Endothelial cell of umbilical vein (primary cell): ENCODE results near the gene DOCK7.

Source experiments
- EZH2 ChIP-seq: IDR thresholded peaks from 2 replicates; pipeline ENCODE4 v1.6.1; 2012; ENCODE audit warnings: borderline replicate concordance, low read depth, mild to moderate bottlenecking, moderate library complexity, low read length, inconsistent platforms; ENCODE audit not compliant: severe bottlenecking
- FOS ChIP-seq: IDR thresholded peaks from 2 replicates; pipeline ENCODE4 v1.6.1; 2011; ENCODE audit warnings: mild to moderate bottlenecking, low read length, moderate library complexity, borderline replicate concordance; ENCODE audit not compliant: insufficient read depth
- POLR2A ChIP-seq: IDR thresholded peaks from 2 replicates; pipeline ENCODE4 v1.6.1; 2012; ENCODE audit warnings: low read depth, mild to moderate bottlenecking, control low read depth, low read length
- POLR2AphosphoS5 ChIP-seq: IDR thresholded peaks from 2 replicates; pipeline ENCODE4 v1.6.1; 2012; ENCODE audit warnings: low read depth, mild to moderate bottlenecking, control low read depth, low read length, moderate library complexity; ENCODE audit not compliant: insufficient read depth
- TF ChIP-seq, protein P1 (sequence below), 2 donors: IDR thresholded peaks; 1 replicate in 1 of 2; 2 replicates in 1 of 2; pipeline ENCODE4 v1.5.1; 2011; ENCODE audit warnings: low read length in 2 of 2, mild to moderate bottlenecking in 2 of 2, moderate library complexity in 2 of 2, control low read depth in 1 of 2, inconsistent platforms in 1 of 2, low read depth in 1 of 2; ENCODE audit not compliant: insufficient read depth in 1 of 2; ENCODE audit errors: extremely low read depth in 1 of 2

DNA sequence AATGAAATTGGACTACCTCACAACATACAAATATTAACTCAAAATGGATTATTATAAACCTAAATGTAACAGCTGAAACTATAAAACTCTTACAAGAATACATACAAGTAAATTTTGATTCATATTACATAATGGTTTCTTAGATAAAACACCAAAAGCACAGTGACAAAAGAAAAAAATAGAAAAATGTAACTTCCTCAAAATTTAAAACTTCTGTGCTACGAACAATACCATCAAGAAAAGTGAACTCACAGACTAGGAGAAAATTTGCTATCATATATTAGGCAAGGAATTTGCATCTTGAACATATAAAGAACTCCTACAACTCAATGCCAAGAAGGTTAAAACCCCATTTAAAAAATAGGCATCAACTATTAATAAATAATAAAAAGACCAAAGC is 59.7 kb downstream of the DOCK7 start:
- TF ChIP-seq, protein P1, sequence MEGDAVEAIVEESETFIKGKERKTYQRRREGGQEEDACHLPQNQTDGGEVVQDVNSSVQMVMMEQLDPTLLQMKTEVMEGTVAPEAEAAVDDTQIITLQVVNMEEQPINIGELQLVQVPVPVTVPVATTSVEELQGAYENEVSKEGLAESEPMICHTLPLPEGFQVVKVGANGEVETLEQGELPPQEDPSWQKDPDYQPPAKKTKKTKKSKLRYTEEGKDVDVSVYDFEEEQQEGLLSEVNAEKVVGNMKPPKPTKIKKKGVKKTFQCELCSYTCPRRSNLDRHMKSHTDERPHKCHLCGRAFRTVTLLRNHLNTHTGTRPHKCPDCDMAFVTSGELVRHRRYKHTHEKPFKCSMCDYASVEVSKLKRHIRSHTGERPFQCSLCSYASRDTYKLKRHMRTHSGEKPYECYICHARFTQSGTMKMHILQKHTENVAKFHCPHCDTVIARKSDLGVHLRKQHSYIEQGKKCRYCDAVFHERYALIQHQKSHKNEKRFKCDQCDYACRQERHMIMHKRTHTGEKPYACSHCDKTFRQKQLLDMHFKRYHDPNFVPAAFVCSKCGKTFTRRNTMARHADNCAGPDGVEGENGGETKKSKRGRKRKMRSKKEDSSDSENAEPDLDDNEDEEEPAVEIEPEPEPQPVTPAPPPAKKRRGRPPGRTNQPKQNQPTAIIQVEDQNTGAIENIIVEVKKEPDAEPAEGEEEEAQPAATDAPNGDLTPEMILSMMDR (IDR thresholded peaks at IDR 0.05; ENCODE audit: extremely low read depth in 1 of 2, insufficient read depth in 1 of 2, low read depth in 1 of 2, low read length in 2 of 2), result no peak
- no peak for TF ChIP-seq EZH2
- no peak for TF ChIP-seq POLR2A
- TF ChIP-seq FOS, result no peak
- TF ChIP-seq POLR2AphosphoS5, result no peak
